ENCODE measurements around the gene LIFR. TPM values are rescaled to one million over a fixed set of nuclear protein-coding genes. Genes with fewer than 3 reads are reported as not detected.

The LIFR gene, protein sequence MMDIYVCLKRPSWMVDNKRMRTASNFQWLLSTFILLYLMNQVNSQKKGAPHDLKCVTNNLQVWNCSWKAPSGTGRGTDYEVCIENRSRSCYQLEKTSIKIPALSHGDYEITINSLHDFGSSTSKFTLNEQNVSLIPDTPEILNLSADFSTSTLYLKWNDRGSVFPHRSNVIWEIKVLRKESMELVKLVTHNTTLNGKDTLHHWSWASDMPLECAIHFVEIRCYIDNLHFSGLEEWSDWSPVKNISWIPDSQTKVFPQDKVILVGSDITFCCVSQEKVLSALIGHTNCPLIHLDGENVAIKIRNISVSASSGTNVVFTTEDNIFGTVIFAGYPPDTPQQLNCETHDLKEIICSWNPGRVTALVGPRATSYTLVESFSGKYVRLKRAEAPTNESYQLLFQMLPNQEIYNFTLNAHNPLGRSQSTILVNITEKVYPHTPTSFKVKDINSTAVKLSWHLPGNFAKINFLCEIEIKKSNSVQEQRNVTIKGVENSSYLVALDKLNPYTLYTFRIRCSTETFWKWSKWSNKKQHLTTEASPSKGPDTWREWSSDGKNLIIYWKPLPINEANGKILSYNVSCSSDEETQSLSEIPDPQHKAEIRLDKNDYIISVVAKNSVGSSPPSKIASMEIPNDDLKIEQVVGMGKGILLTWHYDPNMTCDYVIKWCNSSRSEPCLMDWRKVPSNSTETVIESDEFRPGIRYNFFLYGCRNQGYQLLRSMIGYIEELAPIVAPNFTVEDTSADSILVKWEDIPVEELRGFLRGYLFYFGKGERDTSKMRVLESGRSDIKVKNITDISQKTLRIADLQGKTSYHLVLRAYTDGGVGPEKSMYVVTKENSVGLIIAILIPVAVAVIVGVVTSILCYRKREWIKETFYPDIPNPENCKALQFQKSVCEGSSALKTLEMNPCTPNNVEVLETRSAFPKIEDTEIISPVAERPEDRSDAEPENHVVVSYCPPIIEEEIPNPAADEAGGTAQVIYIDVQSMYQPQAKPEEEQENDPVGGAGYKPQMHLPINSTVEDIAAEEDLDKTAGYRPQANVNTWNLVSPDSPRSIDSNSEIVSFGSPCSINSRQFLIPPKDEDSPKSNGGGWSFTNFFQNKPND
- total RNA-seq (2021; ENCODE audit: unreplicated experiment): 10.6 TPM
- polyA plus RNA-seq (2012): 1.4 and 2.1 TPM in 2 replicates
- percentile 49 among the genes with signal in this experiment for Bru-seq, nascent RNA
- percentile 70 among the genes with signal in this experiment for BruChase-seq, experiment 1, labeled RNA remaining after a 6-hour chase
- percentile 62 among the genes with signal in this experiment for BruChase-seq, experiment 2, labeled RNA remaining after a 2-hour chase
- long read RNA-seq, full-length matches to known transcripts: 2 of 6 reads
- long read RNA-seq, partial matches to known transcripts: 1 of 6 reads
- long read RNA-seq, other reads (novel, unspliced or antisense): 3 of 6 reads

DNA sequence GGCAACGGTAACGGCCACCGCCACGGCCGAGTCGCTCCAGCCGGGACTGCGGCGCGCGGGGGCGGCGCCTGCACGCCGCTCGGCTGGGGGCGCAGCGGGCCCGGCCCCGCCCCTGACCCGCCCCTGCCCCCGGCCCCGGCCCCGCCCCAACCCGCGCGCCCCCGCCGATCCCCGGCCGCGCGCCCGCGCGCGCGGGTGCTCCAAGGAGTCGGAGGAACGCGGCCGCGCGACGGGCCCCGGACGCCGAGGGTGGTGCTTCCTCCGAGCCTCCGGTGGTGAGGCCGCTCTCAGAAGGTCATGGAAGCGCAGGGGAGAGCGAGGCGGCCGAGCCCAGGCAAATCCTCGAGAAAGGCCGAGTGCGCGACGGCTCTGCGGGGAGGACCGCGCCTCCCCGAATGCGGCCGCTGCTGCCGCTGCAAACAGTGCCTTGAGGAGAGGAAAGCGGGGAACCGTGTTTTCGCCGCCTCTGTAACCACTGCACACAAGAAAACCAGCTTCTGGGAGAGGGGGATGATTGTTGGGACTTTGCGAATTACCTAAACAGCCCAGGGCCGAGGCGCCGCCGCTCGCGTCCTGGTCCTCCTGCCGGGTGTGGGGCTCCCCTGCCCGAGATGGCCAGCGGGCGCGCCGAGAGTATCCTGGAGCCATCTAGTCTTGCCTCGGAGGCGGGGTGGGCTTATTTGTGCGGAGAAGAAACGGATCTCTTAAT, at the start of gene LIFR:
Gene LIFR, minus strand, starts transcription at position 48 of the 709 bp plus-strand sequence. CDS start 25,999 bp downstream, outside the sequence.
- POLR2A ChIA-PET: no interaction called here
- H3K4me1 ChIP-seq (ENCODE audit: control insufficient read depth in 1 of 2, insufficient read depth in 2 of 2, low read length in 2 of 2): peaks cover 0 to 14% of the 10 kb centered on the region in 2 experiments; a peak in 3 of 4 replicates
- H4K20me1 ChIP-seq (ENCODE audit: insufficient read depth): no peaks in the 10 kb centered on the region
- DNase-seq (ENCODE audit: low read depth, low spot score) (peak; percentile 19), ATAC-seq (peak; percentile 91)
- intact Hi-C loops (cut with micrococcal nuclease): no loop called here
- no peaks in the 10 kb centered on the region for H3K27me3 ChIP-seq (ENCODE audit: insufficient read depth, low read length)
- H3K9ac ChIP-seq (ENCODE audit: low read length): peak within 1 kb of the TSS; percentile 53
- H3K4me2 ChIP-seq (ENCODE audit: low read length): peak within 1 kb of the TSS; percentile 88
- H3K9me2 ChIP-seq (ENCODE audit: insufficient read depth): no peaks in the 10 kb centered on the region
- RAD21 ChIA-PET (ENCODE audit: low non-redundant PET in 1 of 2, low total read pairs in 2 of 2, uncharacterized antibody in 2 of 2, unreplicated experiment in 2 of 2): no interaction called here
- CTCF ChIA-PET: interaction anchor here (1.3 kb wide), 1 partner anchor 115 kb away, joined by 7 read pairs; no protein-coding TSS in a partner anchor
- H3K4me3 ChIP-seq (replicated peaks in 1 of 2; ENCODE audit: low read depth in 1 of 2, low read length in 2 of 2): peak within 1 kb of the TSS; percentile 60 to 67
- peak within 1 kb of the TSS; percentile 78 for H2AFZ ChIP-seq (ENCODE audit: low read depth, low read length, poor library complexity, severe bottlenecking)
- no peaks in the 10 kb centered on the region for H3K36me3 ChIP-seq (ENCODE audit: control insufficient read depth in 1 of 2, insufficient read depth in 2 of 2, low read length in 2 of 2)
- TF ChIP-seq SIN3A (IDR thresholded peaks at IDR 0.05; ENCODE audit: low read depth) (0 out of 2 replicates have a peak, but pooled peaks have one; percentile 35), ZNF274 (IDR thresholded peaks at IDR 0.05; ENCODE audit: low read depth, low read length) (no peak), POLR2AphosphoS5 (IDR thresholded peaks at IDR 0.05; ENCODE audit: low read depth, low read length) (peak; percentile 72), YY1 (IDR thresholded peaks at IDR 0.05; ENCODE audit: extremely low read depth, insufficient replicate concordance, low read depth, low read length) (peak; percentile 4), SP1 (IDR thresholded peaks at IDR 0.05; ENCODE audit: low read depth) (no peak), TCF7L2 (IDR thresholded peaks at IDR 0.05; ENCODE audit: borderline replicate concordance, extremely low read depth, insufficient read depth, insufficient read length) (no peak), EZH2phosphoT487 (IDR thresholded peaks at IDR 0.05; ENCODE audit: borderline replicate concordance) (no peak), RAD21 (IDR thresholded peaks at IDR 0.05; ENCODE audit: low read depth) (no peak), CEBPB (IDR thresholded peaks at IDR 0.05; ENCODE audit: low read depth) (no peak), POLR2A (IDR thresholded peaks at IDR 0.05; ENCODE audit: borderline replicate concordance, extremely low read depth, insufficient read depth, insufficient read length) (peak; percentile 63)
- TF ChIP-seq, protein P1, sequence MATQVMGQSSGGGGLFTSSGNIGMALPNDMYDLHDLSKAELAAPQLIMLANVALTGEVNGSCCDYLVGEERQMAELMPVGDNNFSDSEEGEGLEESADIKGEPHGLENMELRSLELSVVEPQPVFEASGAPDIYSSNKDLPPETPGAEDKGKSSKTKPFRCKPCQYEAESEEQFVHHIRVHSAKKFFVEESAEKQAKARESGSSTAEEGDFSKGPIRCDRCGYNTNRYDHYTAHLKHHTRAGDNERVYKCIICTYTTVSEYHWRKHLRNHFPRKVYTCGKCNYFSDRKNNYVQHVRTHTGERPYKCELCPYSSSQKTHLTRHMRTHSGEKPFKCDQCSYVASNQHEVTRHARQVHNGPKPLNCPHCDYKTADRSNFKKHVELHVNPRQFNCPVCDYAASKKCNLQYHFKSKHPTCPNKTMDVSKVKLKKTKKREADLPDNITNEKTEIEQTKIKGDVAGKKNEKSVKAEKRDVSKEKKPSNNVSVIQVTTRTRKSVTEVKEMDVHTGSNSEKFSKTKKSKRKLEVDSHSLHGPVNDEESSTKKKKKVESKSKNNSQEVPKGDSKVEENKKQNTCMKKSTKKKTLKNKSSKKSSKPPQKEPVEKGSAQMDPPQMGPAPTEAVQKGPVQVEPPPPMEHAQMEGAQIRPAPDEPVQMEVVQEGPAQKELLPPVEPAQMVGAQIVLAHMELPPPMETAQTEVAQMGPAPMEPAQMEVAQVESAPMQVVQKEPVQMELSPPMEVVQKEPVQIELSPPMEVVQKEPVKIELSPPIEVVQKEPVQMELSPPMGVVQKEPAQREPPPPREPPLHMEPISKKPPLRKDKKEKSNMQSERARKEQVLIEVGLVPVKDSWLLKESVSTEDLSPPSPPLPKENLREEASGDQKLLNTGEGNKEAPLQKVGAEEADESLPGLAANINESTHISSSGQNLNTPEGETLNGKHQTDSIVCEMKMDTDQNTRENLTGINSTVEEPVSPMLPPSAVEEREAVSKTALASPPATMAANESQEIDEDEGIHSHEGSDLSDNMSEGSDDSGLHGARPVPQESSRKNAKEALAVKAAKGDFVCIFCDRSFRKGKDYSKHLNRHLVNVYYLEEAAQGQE (IDR thresholded peaks at IDR 0.05; ENCODE audit: low read depth): no peak
- TF ChIP-seq, protein P2, sequence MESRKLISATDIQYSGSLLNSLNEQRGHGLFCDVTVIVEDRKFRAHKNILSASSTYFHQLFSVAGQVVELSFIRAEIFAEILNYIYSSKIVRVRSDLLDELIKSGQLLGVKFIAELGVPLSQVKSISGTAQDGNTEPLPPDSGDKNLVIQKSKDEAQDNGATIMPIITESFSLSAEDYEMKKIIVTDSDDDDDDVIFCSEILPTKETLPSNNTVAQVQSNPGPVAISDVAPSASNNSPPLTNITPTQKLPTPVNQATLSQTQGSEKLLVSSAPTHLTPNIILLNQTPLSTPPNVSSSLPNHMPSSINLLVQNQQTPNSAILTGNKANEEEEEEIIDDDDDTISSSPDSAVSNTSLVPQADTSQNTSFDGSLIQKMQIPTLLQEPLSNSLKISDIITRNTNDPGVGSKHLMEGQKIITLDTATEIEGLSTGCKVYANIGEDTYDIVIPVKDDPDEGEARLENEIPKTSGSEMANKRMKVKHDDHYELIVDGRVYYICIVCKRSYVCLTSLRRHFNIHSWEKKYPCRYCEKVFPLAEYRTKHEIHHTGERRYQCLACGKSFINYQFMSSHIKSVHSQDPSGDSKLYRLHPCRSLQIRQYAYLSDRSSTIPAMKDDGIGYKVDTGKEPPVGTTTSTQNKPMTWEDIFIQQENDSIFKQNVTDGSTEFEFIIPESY (IDR thresholded peaks at IDR 0.05; ENCODE audit: extremely low read depth, insufficient replicate concordance, low read length): no peak
- peak within 1 kb of the TSS; percentile 59; the same call in 1 of the 2 replicates for H3K27ac ChIP-seq (ENCODE audit: low read depth, low read length)
- BruUV-seq (replicated peaks): no TSS peak
- H3K9me3 ChIP-seq (ENCODE audit: control insufficient read depth in 1 of 2, insufficient read depth in 1 of 2, low read depth in 1 of 2, low read length in 2 of 2): no peaks in the 10 kb centered on the region
- no peaks in the 10 kb centered on the region for H3K79me2 ChIP-seq (ENCODE audit: insufficient read depth, low read length)

All from HCT116 (cell line).